Neural progenitor cell (in vitro differentiated cells): ENCODE results near the gene FAM120A. TPM values are rescaled to one million over a fixed set of nuclear protein-coding genes. Genes with fewer than 3 reads are reported as not detected.

Experiments
- DNase-seq: peaks from one replicate; pipeline ENCODE4 v3.0.0-alpha.2; 2016; ENCODE audit warnings: low spot score
- H2AFZ ChIP-seq: fragments of 200-600 bp; sonication (generic); replicated peaks from 2 replicates; pipeline ENCODE4 v1.6.1; 2016; ENCODE audit warnings: antibody characterized with exemption
- H3F3A ChIP-seq: fragments of 200-600 bp; sonication (generic); 2 replicates; pipeline ENCODE4 v1.6.1; 2016; ENCODE audit warnings: antibody characterized with exemption, low read depth
- H3K27ac ChIP-seq: fragments of 200-600 bp; sonication (generic); 2 replicates; pipeline ENCODE4 v1.5.1; 2016; ENCODE audit warnings: mild to moderate bottlenecking
- H3K27me3 ChIP-seq: fragments of 200-600 bp; sonication (generic); 2 replicates; pipeline ENCODE4 v1.6.1; 2016; ENCODE audit warnings: mild to moderate bottlenecking, moderate library complexity
- H3K36me3 ChIP-seq: fragments of 200-600 bp; sonication (generic); 2 replicates; pipeline ENCODE4 v1.5.1; 2016
- H3K4me1 ChIP-seq: fragments of 200-600 bp; sonication (generic); 2 replicates; pipeline ENCODE4 v1.6.1; 2016; ENCODE audit warnings: mixed run types
- H3K4me2 ChIP-seq: fragments of 200-600 bp; sonication (generic); 2 replicates; pipeline ENCODE4 v1.6.1; 2016
- H3K4me3 ChIP-seq: fragments of 200-600 bp; sonication (generic); 2 replicates; pipeline ENCODE4 v1.5.1; 2016
- H3K79me2 ChIP-seq: fragments of 200-600 bp; sonication (generic); 2 replicates; pipeline ENCODE4 v1.6.1; 2016; ENCODE audit warnings: low read depth
- H3K9ac ChIP-seq: fragments of 200-600 bp; sonication (generic); 2 replicates; pipeline ENCODE4 v1.6.1; 2016
- H3K9me3 ChIP-seq: fragments of 200-600 bp; sonication (generic); 2 replicates; pipeline ENCODE4 v1.5.1; 2016; ENCODE audit warnings: low read depth
- H4K20me1 ChIP-seq: fragments of 200-600 bp; sonication (generic); 2 replicates; pipeline ENCODE4 v1.6.1; 2016; ENCODE audit warnings: low read depth
- H3K27ac Mint-ChIP-seq: 3 replicates; pipeline ENCODE4 v1.8.0; 2021; ENCODE audit warnings: mixed read lengths
- H3K27me3 Mint-ChIP-seq: 2 replicates; pipeline ENCODE4 v1.8.0; 2022; ENCODE audit warnings: low read depth, mild to moderate bottlenecking, inconsistent platforms, moderate library complexity, mixed read lengths; ENCODE audit not compliant: insufficient read depth
- H3K36me3 Mint-ChIP-seq: 3 replicates; pipeline ENCODE4 v1.8.0; 2021; ENCODE audit warnings: mixed read lengths
- H3K4me1 Mint-ChIP-seq: 3 replicates; pipeline ENCODE4 v1.8.0; 2021; ENCODE audit warnings: mixed read lengths
- H3K4me3 Mint-ChIP-seq: 3 replicates; pipeline ENCODE4 v1.8.0; 2021; ENCODE audit warnings: mild to moderate bottlenecking, moderate library complexity, mixed read lengths
- H3K9me3 Mint-ChIP-seq: 3 replicates; pipeline ENCODE4 v1.8.0; 2020; ENCODE audit warnings: mixed read lengths
- CTCF ChIP-seq: fragments of 200-600 bp; sonication (generic); IDR thresholded peaks from 2 replicates; pipeline ENCODE4 v1.5.1; 2017; ENCODE audit warnings: antibody characterized with exemption, mild to moderate bottlenecking
- EZH2 ChIP-seq: fragments of 200-600 bp; sonication (generic); IDR thresholded peaks from 2 replicates; pipeline ENCODE4 v1.6.1; 2017; ENCODE audit warnings: antibody characterized with exemption, mild to moderate bottlenecking, moderate library complexity
- EZH2phosphoT487 ChIP-seq: fragments of 200-600 bp; sonication (generic); IDR thresholded peaks from 2 replicates; pipeline ENCODE4 v1.6.1; 2017; ENCODE audit warnings: antibody characterized with exemption
- total RNA-seq: library from RNA; depleted of rRNA; stranded (reverse); fragments of >200 nt; gene quantifications from 2 replicates; pipeline ENCODE4 v1.2.3, GENCODE V29; 2015; ENCODE audit warnings: low replicate concordance

FAM120A gene
- total RNA-seq, 1 donor from 2014 or later = 17.2 TPM

GRCh38 chr9:93513606-93514005 lies 62.1 kb downstream of the FAM120A start:
- Histone ChIP-seq H3K27me3 (no peaks in the 10 kb centered on the region), H3K4me1 (no peaks in the 10 kb centered on the region), H3K9me3 (no peaks in the 10 kb centered on the region), H3K9ac (no peak overlapping the region), H3K4me3 (no peak overlapping the region), H3F3A (no peaks in the 10 kb centered on the region), H2AFZ (no peak overlapping the region), H3K27ac (no peak overlapping the region), H3K79me2 (peaks cover 39% of the 10 kb centered on the region), H3K36me3 (no peaks in the 10 kb centered on the region), H4K20me1 (peaks cover 8% of the 10 kb centered on the region), H3K4me2 (no peak overlapping the region)
- peak overlapping the region; percentile 72 for H3K27ac Mint-ChIP-seq
- peaks cover 3% of the 10 kb centered on the region for H3K4me1 Mint-ChIP-seq
- no peak for TF ChIP-seq EZH2phosphoT487
- no peak for TF ChIP-seq CTCF
- TF ChIP-seq EZH2 = no peak
- no peaks in the 10 kb centered on the region for H3K27me3 Mint-ChIP-seq
- peaks cover 22% of the 10 kb centered on the region for H3K36me3 Mint-ChIP-seq
- no peaks in the 10 kb centered on the region for H3K9me3 Mint-ChIP-seq
- DNase-seq = no peak
- no peak overlapping the region for H3K4me3 Mint-ChIP-seq

- Histone ChIP-seq H4K20me1 (peaks cover 12% of the 10 kb centered on the region), H3K4me2 (no peak overlapping the region), H3F3A (no peaks in the 10 kb centered on the region), H3K9me3 (no peaks in the 10 kb centered on the region), H3K36me3 (no peaks in the 10 kb centered on the region), H3K27me3 (no peaks in the 10 kb centered on the region), H3K79me2 (peaks cover 18% of the 10 kb centered on the region), H2AFZ (no peak overlapping the region), H3K4me1 (no peaks in the 10 kb centered on the region), H3K9ac (no peak overlapping the region), H3K27ac (no peak overlapping the region), H3K4me3 (no peak overlapping the region)
- Mint-ChIP-seq H3K27ac (no peak overlapping the region), H3K9me3 (no peaks in the 10 kb centered on the region), H3K4me3 (no peak overlapping the region), H3K4me1 (peaks cover 5% of the 10 kb centered on the region), H3K27me3 (peaks cover 2% of the 10 kb centered on the region), H3K36me3 (peaks cover 21% of the 10 kb centered on the region)
- TF ChIP-seq EZH2 = no peak
- no peak for TF ChIP-seq EZH2phosphoT487
- no peak for TF ChIP-seq CTCF
- no peak for DNase-seq
These were observed 65.8 kb downstream of the FAM120A start for GRCh38 chr9:93517331-93517730.

GRCh38 chr9:93520523-93520922 lies 69.0 kb downstream of the FAM120A start:
- H3K36me3 ChIP-seq = no peaks in the 10 kb centered on the region
- no peak overlapping the region for H3K4me3 ChIP-seq
- TF ChIP-seq CTCF = no peak
- TF ChIP-seq EZH2phosphoT487 = no peak
- no peak for TF ChIP-seq EZH2
- H3K79me2 ChIP-seq = peaks cover 4% of the 10 kb centered on the region
- H3K27ac ChIP-seq = no peak overlapping the region
- no peak overlapping the region for H2AFZ ChIP-seq
- no peaks in the 10 kb centered on the region for H3K4me1 ChIP-seq
- Mint-ChIP-seq H3K4me3 (no peak overlapping the region), H3K4me1 (peaks cover 6% of the 10 kb centered on the region), H3K36me3 (peaks cover 21% of the 10 kb centered on the region), H3K9me3 (no peaks in the 10 kb centered on the region), H3K27ac (peak overlapping the region; percentile 38), H3K27me3 (peaks cover 2% of the 10 kb centered on the region)
- peaks cover 12% of the 10 kb centered on the region for H4K20me1 ChIP-seq
- no peak overlapping the region for H3K4me2 ChIP-seq
- no peaks in the 10 kb centered on the region for H3K27me3 ChIP-seq
- no peaks in the 10 kb centered on the region for H3F3A ChIP-seq
- no peak for DNase-seq
- no peaks in the 10 kb centered on the region for H3K9me3 ChIP-seq
- no peak overlapping the region for H3K9ac ChIP-seq
